ENCODE data around the gene KDM4B. TPM values are rescaled to one million over a fixed set of nuclear protein-coding genes. Genes with fewer than 3 reads are reported as not detected.
A peak's percentile ranks its signal among the peaks of the same experiment; 100 is the strongest.

The KDM4B gene
- polyA plus RNA-seq, 1 of the 3 experiments (the other 2 are of a cell fraction) = 12.2 TPM

DNA sequence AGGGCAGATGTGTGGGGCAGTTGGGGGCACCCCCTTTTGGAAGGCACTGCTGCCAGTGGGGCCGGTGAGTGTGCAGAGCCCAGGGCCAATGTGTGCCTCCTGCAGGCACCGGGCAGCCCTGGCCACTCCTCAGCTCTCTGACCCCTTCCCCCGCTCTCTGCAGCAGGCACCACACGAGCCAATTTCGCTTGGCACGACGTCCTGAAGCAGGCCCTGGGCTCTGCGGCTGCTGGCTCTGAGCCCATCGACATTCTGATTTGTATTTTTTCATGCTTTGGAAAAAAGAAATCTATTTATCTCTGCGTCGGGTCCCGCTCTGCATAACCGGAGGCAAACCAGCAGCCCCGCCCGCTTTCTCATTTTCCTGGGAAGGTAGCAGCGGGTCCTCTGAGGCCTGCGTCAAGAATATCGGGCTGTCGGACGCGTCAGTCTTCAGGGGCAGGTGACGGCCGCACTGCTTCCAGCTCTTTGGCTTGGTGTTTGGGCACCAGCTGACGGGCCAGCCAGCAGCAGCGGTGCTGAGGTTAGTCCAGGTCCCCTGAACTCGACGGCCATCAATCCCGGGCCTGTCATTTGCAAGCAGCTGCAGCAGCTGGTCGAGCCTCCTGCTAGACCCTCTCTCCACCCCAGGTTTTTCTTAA lies 134.3 kb downstream of the KDM4B start (continued):
- peak; percentile 95 for TF ChIP-seq GATA2 (CRISPR knock-in tag; IDR thresholded peaks at IDR 0.05)
- peak; percentile 40 for TF ChIP-seq RAD21 (IDR thresholded peaks at IDR 0.05; ENCODE audit: low read length)
- TF ChIP-seq ELF1 (IDR thresholded peaks at IDR 0.05) = no peak
- peak; percentile 96 for TF ChIP-seq NFIC (IDR thresholded peaks at IDR 0.05; ENCODE audit: borderline replicate concordance)
- no peak for TF ChIP-seq RXRA (IDR thresholded peaks at IDR 0.05; ENCODE audit: borderline replicate concordance, low read depth)
- peak; percentile 89 for TF ChIP-seq CHD2 (IDR thresholded peaks at IDR 0.05; ENCODE audit: low read length, partially characterized antibody)
- TF ChIP-seq, protein P1, sequence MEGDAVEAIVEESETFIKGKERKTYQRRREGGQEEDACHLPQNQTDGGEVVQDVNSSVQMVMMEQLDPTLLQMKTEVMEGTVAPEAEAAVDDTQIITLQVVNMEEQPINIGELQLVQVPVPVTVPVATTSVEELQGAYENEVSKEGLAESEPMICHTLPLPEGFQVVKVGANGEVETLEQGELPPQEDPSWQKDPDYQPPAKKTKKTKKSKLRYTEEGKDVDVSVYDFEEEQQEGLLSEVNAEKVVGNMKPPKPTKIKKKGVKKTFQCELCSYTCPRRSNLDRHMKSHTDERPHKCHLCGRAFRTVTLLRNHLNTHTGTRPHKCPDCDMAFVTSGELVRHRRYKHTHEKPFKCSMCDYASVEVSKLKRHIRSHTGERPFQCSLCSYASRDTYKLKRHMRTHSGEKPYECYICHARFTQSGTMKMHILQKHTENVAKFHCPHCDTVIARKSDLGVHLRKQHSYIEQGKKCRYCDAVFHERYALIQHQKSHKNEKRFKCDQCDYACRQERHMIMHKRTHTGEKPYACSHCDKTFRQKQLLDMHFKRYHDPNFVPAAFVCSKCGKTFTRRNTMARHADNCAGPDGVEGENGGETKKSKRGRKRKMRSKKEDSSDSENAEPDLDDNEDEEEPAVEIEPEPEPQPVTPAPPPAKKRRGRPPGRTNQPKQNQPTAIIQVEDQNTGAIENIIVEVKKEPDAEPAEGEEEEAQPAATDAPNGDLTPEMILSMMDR (IDR thresholded peaks at IDR 0.05) = no peak
- TF ChIP-seq SMC3 (IDR thresholded peaks at IDR 0.05; ENCODE audit: low read depth, low read length) = peak; percentile 20; the same call in 1 of the 2 replicates
- no peak for TF ChIP-seq NRF1 (IDR thresholded peaks at IDR 0.05; ENCODE audit: low read depth, low read length)
- TF ChIP-seq TEAD4 (IDR thresholded peaks at IDR 0.05; ENCODE audit: borderline replicate concordance, insufficient read depth) = no peak
- TF ChIP-seq MXI1 (IDR thresholded peaks at IDR 0.05; ENCODE audit: low read depth, low read length) = peak; percentile 68; the same call in 1 of the 2 replicates

DNA sequence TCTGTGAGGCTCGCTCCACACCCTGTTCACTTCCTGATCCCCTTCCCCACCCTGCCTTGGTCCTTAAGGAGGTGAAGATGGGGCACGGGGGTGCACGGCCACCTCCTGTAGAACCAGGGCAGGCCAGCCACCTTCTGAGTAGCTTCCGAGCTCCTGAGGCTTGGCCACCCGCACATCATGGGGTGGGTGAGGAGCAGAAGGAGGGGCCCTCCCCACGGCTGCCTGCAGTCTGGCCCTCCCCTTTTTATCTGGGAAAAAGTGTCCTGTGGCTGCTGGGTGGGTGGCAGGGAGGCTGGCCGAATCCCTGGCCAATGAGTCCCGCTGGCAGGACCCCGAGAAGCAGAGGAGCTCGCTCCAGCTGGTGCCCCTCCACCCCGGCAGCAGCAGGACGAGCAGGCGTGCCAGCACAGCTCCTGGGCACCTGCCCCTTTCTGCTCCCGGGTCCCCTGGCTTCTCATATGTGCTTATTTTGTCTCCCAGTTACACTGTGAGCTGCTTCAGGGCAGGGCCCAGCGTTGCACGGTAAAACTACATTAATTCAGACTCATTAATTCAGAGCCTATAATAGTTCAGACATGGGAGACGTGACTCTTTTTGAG lies 135.0 kb downstream of the KDM4B start:
- peak overlapping the region in 1 of 2 experiments; percentile 85; a peak in 2 of 4 replicates for H3K27ac ChIP-seq (ENCODE audit: low read depth in 2 of 2, low read length in 1 of 2)
- H3K4me3 ChIP-seq (ENCODE audit: low read depth in 2 of 2, low read length in 1 of 2) = no peak overlapping the region
- H3K9ac ChIP-seq = no peak overlapping the region
- H3K9me2 ChIP-seq = no peaks in the 10 kb centered on the region
- TF ChIP-seq JUND (IDR thresholded peaks at IDR 0.05) (no peak), TEAD4 (IDR thresholded peaks at IDR 0.05; ENCODE audit: borderline replicate concordance, insufficient read depth) (no peak), SMC3 (IDR thresholded peaks at IDR 0.05; ENCODE audit: low read depth, low read length) (no peak), RAD21 (IDR thresholded peaks at IDR 0.05; ENCODE audit: low read length) (no peak), MEF2A (IDR thresholded peaks at IDR 0.05; ENCODE audit: borderline replicate concordance, low read depth) (no peak), RXRA (IDR thresholded peaks at IDR 0.05; ENCODE audit: borderline replicate concordance, low read depth) (no peak), FOSL2 (IDR thresholded peaks at IDR 0.05; ENCODE audit: borderline replicate concordance, low read depth) (no peak), NRF1 (IDR thresholded peaks at IDR 0.05; ENCODE audit: low read depth, low read length) (no peak), SIN3A (IDR thresholded peaks at IDR 0.05; ENCODE audit: borderline replicate concordance, low read depth, low read length) (no peak)
- TF ChIP-seq, protein P2, sequence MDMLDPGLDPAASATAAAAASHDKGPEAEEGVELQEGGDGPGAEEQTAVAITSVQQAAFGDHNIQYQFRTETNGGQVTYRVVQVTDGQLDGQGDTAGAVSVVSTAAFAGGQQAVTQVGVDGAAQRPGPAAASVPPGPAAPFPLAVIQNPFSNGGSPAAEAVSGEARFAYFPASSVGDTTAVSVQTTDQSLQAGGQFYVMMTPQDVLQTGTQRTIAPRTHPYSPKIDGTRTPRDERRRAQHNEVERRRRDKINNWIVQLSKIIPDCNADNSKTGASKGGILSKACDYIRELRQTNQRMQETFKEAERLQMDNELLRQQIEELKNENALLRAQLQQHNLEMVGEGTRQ (IDR thresholded peaks at IDR 0.05; ENCODE audit: borderline replicate concordance, low read depth, low read length) = no peak
- TF ChIP-seq, protein P3, sequence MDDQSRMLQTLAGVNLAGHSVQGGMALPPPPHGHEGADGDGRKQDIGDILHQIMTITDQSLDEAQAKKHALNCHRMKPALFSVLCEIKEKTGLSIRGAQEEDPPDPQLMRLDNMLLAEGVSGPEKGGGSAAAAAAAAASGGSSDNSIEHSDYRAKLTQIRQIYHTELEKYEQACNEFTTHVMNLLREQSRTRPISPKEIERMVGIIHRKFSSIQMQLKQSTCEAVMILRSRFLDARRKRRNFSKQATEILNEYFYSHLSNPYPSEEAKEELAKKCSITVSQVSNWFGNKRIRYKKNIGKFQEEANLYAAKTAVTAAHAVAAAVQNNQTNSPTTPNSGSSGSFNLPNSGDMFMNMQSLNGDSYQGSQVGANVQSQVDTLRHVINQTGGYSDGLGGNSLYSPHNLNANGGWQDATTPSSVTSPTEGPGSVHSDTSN (IDR thresholded peaks at IDR 0.05) = no peak
- TF ChIP-seq, protein P1 (IDR thresholded peaks at IDR 0.05) = no peak
- H3K27me3 ChIP-seq (ENCODE audit: insufficient read depth) = no peaks in the 10 kb centered on the region
- WGBS (ENCODE audit: low lambda C conversion rate) = 97% methylated on average over 6 of the region's 17 CpGs
- no peak for DNase-seq
- H4K20me1 ChIP-seq (ENCODE audit: insufficient read depth) = 0 out of 2 replicates have a peak, but pooled peaks cover 4% of the 10 kb centered on the region
- peaks cover 9 to 18% of the 10 kb centered on the region in 2 experiments for H3K36me3 ChIP-seq (replicated peaks in 1 of 2; ENCODE audit: control insufficient read depth in 1 of 2, insufficient read depth in 2 of 2, low read length in 1 of 2)
- no peaks in the 10 kb centered on the region for H3K79me2 ChIP-seq (ENCODE audit: insufficient read depth)
- no peaks in the 10 kb centered on the region for H3F3A ChIP-seq (replicated peaks; ENCODE audit: insufficient read depth)
- peaks cover 14 to 64% of the 10 kb centered on the region in 2 experiments for H3K4me1 ChIP-seq (ENCODE audit: control insufficient read depth in 1 of 2, insufficient read depth in 2 of 2, low read depth in 1 of 2, low read length in 1 of 2)
- no peak overlapping the region for H3K4me2 ChIP-seq
- ChIA-PET POLR2A (no interaction called here), CTCF (interaction anchor here (0.9 to 3.3 kb wide), 8 partner anchors 8 to 66 kb away, joined by 3 to 15 read pairs (median 4); no protein-coding TSS in a partner anchor)
- H2AFZ ChIP-seq (ENCODE audit: low read depth) = no peak overlapping the region
- no peaks in the 10 kb centered on the region for H3K9me3 ChIP-seq
